Measurements from ENCODE around the gene CHI3L2.

- no peak for TF ChIP-seq CTCF (IDR thresholded peaks at IDR 0.05)
- no peak for TF ChIP-seq POLR2AphosphoS5 (IDR thresholded peaks at IDR 0.05; ENCODE audit: insufficient read depth in 1 of 2, low read depth in 1 of 2)
- no peak for TF ChIP-seq POLR2A (IDR thresholded peaks at IDR 0.05)
These were observed 10.8 kb upstream of the CHI3L2 start for GRCh38 chr1:111216751-111217150.
